HCT116 (cell line): Measurements from ENCODE around the gene SEC31B. TPM values are rescaled to one million over a fixed set of nuclear protein-coding genes. Genes with fewer than 3 reads are reported as not detected.

Experiments
- ATAC-seq: fragments of 200-7000 bp; cut with Tn5 transposase; 2 replicates; pipeline ENCODE4 v1.9.1; 2020; ENCODE audit warnings: mild to moderate bottlenecking, moderate library complexity
- BruUV-seq: library from RNA; stranded (reverse); fragments of 400-500 nt; replicated peaks from 2 replicates; lab custom pipeline; 2021; lab: Mats Ljungman, UMichigan
- CTCF ChIA-PET: fragments of 300-600 bp; sonication (Branson Sonifier 250); formaldehyde crosslinking; loops from one replicate; lab custom pipeline; 2021; ENCODE audit warnings: antibody characterized with exemption; lab: Charles Lee
- POLR2A ChIA-PET: fragments of 300-600, 350-600 bp; sonication (Branson Sonifier 250); formaldehyde crosslinking; loops from one replicate; lab custom pipeline; 2021; ENCODE audit warnings: antibody characterized with exemption; lab: Charles Lee
- RAD21 ChIA-PET, 2 experiments: fragments of 300-600 bp; sonication (Branson Sonifier 250); formaldehyde crosslinking; loops; one replicate each; lab custom pipeline; 2023; ENCODE audit warnings: low total read pairs in 2 of 2; ENCODE audit not compliant: uncharacterized antibody in 2 of 2, unreplicated experiment in 2 of 2, low non-redundant PET in 1 of 2; lab: Charles Lee
- DNase-seq: peaks from one replicate; pipeline ENCODE4 v3.0.0-alpha.2; 2010; ENCODE audit warnings: low read depth, low spot score
- H2AFZ ChIP-seq: fragments of 200-600 bp; shearing (Covaris generic), sonication (generic); 2 replicates; pipeline ENCODE4 v1.6.1; 2017; ENCODE audit warnings: low read depth, mixed run types, mixed read lengths, antibody characterized with exemption, low read length; ENCODE audit not compliant: poor library complexity, severe bottlenecking
- H3K27ac ChIP-seq: 2 replicates; pipeline ENCODE4 v1.5.1; 2012; ENCODE audit warnings: low read depth, low read length
- H3K27me3 ChIP-seq: fragments of 200-600 bp; sonication (generic); 2 replicates; pipeline ENCODE4 v1.6.1; 2016; ENCODE audit warnings: mixed run types, low read length, mixed read lengths; ENCODE audit not compliant: insufficient read depth
- H3K36me3 ChIP-seq, 2 experiments: fragments of 200-500 bp in 1 of 2; fragments of 200-600 bp in 1 of 2; sonication (Bioruptor generic) in 1 of 2; sonication (generic) in 1 of 2; 2 replicates each; pipeline versions ENCODE4 v1.5.1 to v1.6.1; 2014 to 2016; ENCODE audit warnings: low read length in 2 of 2, inconsistent platforms in 1 of 2, mixed read lengths in 1 of 2, mixed run types in 1 of 2; ENCODE audit not compliant: insufficient read depth in 2 of 2, control insufficient read depth in 1 of 2
- H3K4me1 ChIP-seq, 2 experiments: fragments of 200-600 bp in 1 of 2; sonication (generic) in 1 of 2; 2 replicates each; pipeline versions ENCODE4 v1.5.1 to v1.6.1; 2012 to 2017; ENCODE audit warnings: low read length in 2 of 2, inconsistent platforms in 1 of 2, mild to moderate bottlenecking in 1 of 2, mixed read lengths in 1 of 2, mixed run types in 1 of 2, moderate library complexity in 1 of 2; ENCODE audit not compliant: insufficient read depth in 2 of 2, control insufficient read depth in 1 of 2
- H3K4me2 ChIP-seq: fragments of 200-600 bp; sonication (generic); 2 replicates; pipeline ENCODE4 v1.6.1; 2017; ENCODE audit warnings: mixed run types, low read length, mixed read lengths
- H3K4me3 ChIP-seq, 2 experiments: fragments of 200-600 bp in 1 of 2; sonication (generic) in 1 of 2; replicated peaks in 1 of 2; 2 replicates each; pipeline ENCODE4 v1.5.1; 2011 to 2016; ENCODE audit warnings: low read length in 2 of 2, control low read depth in 1 of 2, low read depth in 1 of 2, mild to moderate bottlenecking in 1 of 2, mixed read lengths in 1 of 2, mixed run types in 1 of 2
- H3K79me2 ChIP-seq: fragments of 200-600 bp; sonication (generic); 2 replicates; pipeline ENCODE4 v1.6.1; 2017; ENCODE audit warnings: mild to moderate bottlenecking, mixed run types, low read length, moderate library complexity, mixed read lengths; ENCODE audit not compliant: insufficient read depth
- H3K9ac ChIP-seq: fragments of 200-600 bp; sonication (generic); 2 replicates; pipeline ENCODE4 v1.6.1; 2016; ENCODE audit warnings: low read length, mixed read lengths
- H3K9me2 ChIP-seq: fragments of 200-600 bp; sonication (generic), shearing (Covaris generic); 2 replicates; pipeline ENCODE4 v1.6.1; 2017; ENCODE audit warnings: mixed run types, mild to moderate bottlenecking, moderate library complexity; ENCODE audit not compliant: insufficient read depth
- H3K9me3 ChIP-seq, 2 experiments: fragments of 200-500 bp in 1 of 2; fragments of 200-600 bp in 1 of 2; sonication (Bioruptor generic) in 1 of 2; sonication (generic) in 1 of 2; 2 replicates each; pipeline ENCODE4 v1.6.1; 2014 to 2017; ENCODE audit warnings: low read length in 2 of 2, mixed read lengths in 2 of 2, inconsistent platforms in 1 of 2, low read depth in 1 of 2, mild to moderate bottlenecking in 1 of 2, mixed run types in 1 of 2, moderate library complexity in 1 of 2; ENCODE audit not compliant: control insufficient read depth in 1 of 2, insufficient read depth in 1 of 2
- H4K20me1 ChIP-seq: fragments of 200-600 bp; sonication (generic), shearing (Covaris generic); 2 replicates; pipeline ENCODE4 v1.6.1; 2017; ENCODE audit warnings: mixed run types, mild to moderate bottlenecking, moderate library complexity; ENCODE audit not compliant: insufficient read depth
- ATF3 ChIP-seq: IDR thresholded peaks from 2 replicates; pipeline ENCODE4 v1.6.1; 2012
- FOSL1 ChIP-seq: IDR thresholded peaks from 2 replicates; pipeline ENCODE4 v1.6.1; 2012; ENCODE audit warnings: low read depth
- JUND ChIP-seq: IDR thresholded peaks from 2 replicates; pipeline ENCODE4 v1.6.1; 2012
- MAX ChIP-seq: IDR thresholded peaks from 2 replicates; pipeline ENCODE4 v1.6.1; 2012
- POLR2A ChIP-seq: IDR thresholded peaks from 2 replicates; pipeline ENCODE4 v1.7.0; 2011; ENCODE audit warnings: borderline replicate concordance; ENCODE audit not compliant: insufficient read depth, insufficient read length; ENCODE audit errors: extremely low read depth
- RAD21 ChIP-seq: IDR thresholded peaks from 2 replicates; pipeline ENCODE4 v1.6.1; 2012; ENCODE audit warnings: low read depth, mild to moderate bottlenecking
- SIN3A ChIP-seq: IDR thresholded peaks from 2 replicates; pipeline ENCODE4 v1.6.1; 2012; ENCODE audit warnings: low read depth
- SRF ChIP-seq: IDR thresholded peaks from 2 replicates; pipeline ENCODE4 v1.6.1; 2012; ENCODE audit warnings: low read depth
- TCF7L2 ChIP-seq: IDR thresholded peaks from 2 replicates; pipeline ENCODE4 v1.7.0; 2011; ENCODE audit warnings: borderline replicate concordance, inconsistent platforms; ENCODE audit not compliant: insufficient read depth, insufficient read length; ENCODE audit errors: extremely low read depth
- YY1 ChIP-seq: IDR thresholded peaks from 2 replicates; pipeline ENCODE4 v1.6.1; 2011; ENCODE audit warnings: low read length, low read depth, moderate library complexity, mild to moderate bottlenecking; ENCODE audit not compliant: insufficient replicate concordance; ENCODE audit errors: extremely low read depth
- ZBTB33 ChIP-seq: IDR thresholded peaks from 2 replicates; pipeline ENCODE4 v1.6.1; 2011; ENCODE audit warnings: mild to moderate bottlenecking, low read length, moderate library complexity; ENCODE audit not compliant: insufficient replicate concordance; ENCODE audit errors: extremely low read depth
- ZNF274 ChIP-seq: fragments of 200-500 bp; sonication (Bioruptor generic); IDR thresholded peaks from 2 replicates; pipeline ENCODE4 v1.6.1; 2014; ENCODE audit warnings: mild to moderate bottlenecking, low read depth, low read length, inconsistent platforms
- intact Hi-C: fragments of 100-400 bp; cut with micrococcal nuclease; formaldehyde crosslinking; loops from 2 replicates; pipeline ENCODE4 v1.10.0; 2022
- total RNA-seq: library from RNA; stranded (reverse); gene quantifications from one replicate; pipeline ENCODE4 v1.2.1, GENCODE V29; 2021; ENCODE audit not compliant: unreplicated experiment

SEC31B gene
- total RNA-seq, 1 experiment from 2014 or later = 30.9 TPM

- ATAC-seq (no peak), DNase-seq (no peak)
- Histone ChIP-seq H3K9ac (no peak overlapping the region), H3K4me2 (no peak overlapping the region), H3K9me3 (no peaks in the 10 kb centered on the region), H3K27ac (no peak overlapping the region), H3K36me3 (peaks cover 24 to 27% of the 10 kb centered on the region in 2 experiments), H3K27me3 (no peaks in the 10 kb centered on the region), H3K9me2 (no peaks in the 10 kb centered on the region), H4K20me1 (no peaks in the 10 kb centered on the region), H3K79me2 (no peaks in the 10 kb centered on the region), H3K4me1 (no peaks in the 10 kb centered on the region), H3K4me3 (no peak overlapping the region), H2AFZ (no peak overlapping the region)
- no peak for TF ChIP-seq RAD21
- CTCF ChIA-PET = no interaction called here
- intact Hi-C loops = no loop called here
- no TSS peak for BruUV-seq
- POLR2A ChIA-PET = no interaction called here
- RAD21 ChIA-PET = no interaction called here
These were observed 34.3 kb upstream of the SEC31B start for GRCh38 chr10:100553929-100554328.

- POLR2A ChIA-PET = no interaction called here
- Histone ChIP-seq H3K9me3 (no peaks in the 10 kb centered on the region), H3K4me2 (no peak overlapping the region), H3K9ac (no peak overlapping the region), H4K20me1 (no peaks in the 10 kb centered on the region), H3K9me2 (no peaks in the 10 kb centered on the region), H3K4me3 (no peak overlapping the region), H3K79me2 (no peaks in the 10 kb centered on the region), H3K4me1 (no peaks in the 10 kb centered on the region), H3K36me3 (peaks cover 41 to 46% of the 10 kb centered on the region in 2 experiments), H2AFZ (no peak overlapping the region), H3K27me3 (no peaks in the 10 kb centered on the region), H3K27ac (no peak overlapping the region)
- RAD21 ChIA-PET = no interaction called here
- no TSS peak for BruUV-seq
- intact Hi-C loops = no loop called here
- no peak; the same call in 1 of the 2 replicates for ATAC-seq
- DNase-seq = no peak
- TF ChIP-seq FOSL1 (no peak), MAX (no peak), JUND (no peak), POLR2A (no peak), ZNF274 (no peak), SRF (no peak), SIN3A (no peak), TCF7L2 (no peak), YY1 (no peak), ATF3 (no peak), ZBTB33 (no peak)
- CTCF ChIA-PET = interaction anchor here (1.0 kb wide), 1 partner anchor 327 kb away, joined by 3 read pairs; no protein-coding TSS in a partner anchor
These were observed 32.1 kb upstream of the SEC31B start for GRCh38 chr10:100551738-100552137.
